Hippocampal formation (tissue), 2 donors: ENCODE results near the gene GLRX5.
"Not testable (repeated sequence)": the region's sequence is repeated elsewhere in the genome, so short reads cannot be mapped to it uniquely, and the experiment has no call there.

Source experiments
- DNase-seq, 2 donors: peaks; one replicate each; lab custom pipeline; 2025; lab: John Stamatoyannopoulos, UW

GLRX5 gene

DNA sequence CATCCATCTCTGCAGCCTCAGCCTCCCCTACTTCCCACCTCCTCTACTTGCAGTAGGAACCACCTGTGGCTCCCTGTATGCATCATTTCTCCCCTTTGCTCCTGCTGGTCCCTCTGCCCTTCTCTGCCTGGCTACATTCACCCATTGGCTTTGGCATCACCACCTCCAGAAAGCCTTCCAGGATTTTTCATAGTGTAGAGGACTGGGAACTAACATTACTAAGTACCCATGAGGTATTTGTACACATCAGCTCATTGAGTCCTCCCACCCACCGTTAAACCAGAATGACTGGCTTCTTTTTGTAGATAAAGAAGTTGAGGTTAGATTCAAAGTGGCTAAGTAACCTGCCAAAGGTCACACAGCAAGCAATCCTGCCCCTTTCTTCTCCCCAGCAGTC, 35.5 kb upstream of the GLRX5 start:
- DNase-seq, result no peak

DNA sequence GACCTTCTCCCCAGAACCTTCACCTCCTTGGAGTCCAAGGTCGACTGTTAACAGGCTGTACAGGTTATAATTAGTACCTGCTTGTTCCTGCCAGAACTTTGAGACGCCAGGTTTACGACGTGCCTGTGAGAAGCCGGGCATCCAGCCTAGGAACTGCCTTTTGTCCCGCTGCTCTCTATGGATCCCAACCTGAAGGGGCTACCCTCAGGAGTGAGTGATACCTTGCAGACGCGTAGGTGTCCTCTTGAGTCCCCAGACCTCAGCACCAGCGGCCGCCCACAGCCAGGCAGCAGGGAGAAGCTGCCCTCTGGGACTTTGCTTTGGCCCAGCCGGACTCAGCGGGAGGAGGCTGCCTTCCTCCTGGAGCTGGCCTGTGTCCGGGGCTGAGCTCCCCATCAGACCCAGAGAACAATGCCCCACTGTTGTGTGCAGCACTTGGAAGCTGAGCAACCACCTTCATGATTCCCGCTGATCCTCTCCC, 34.6 kb upstream of the GLRX5 start:
- peak; percentile 72 to 87 for DNase-seq

DNA sequence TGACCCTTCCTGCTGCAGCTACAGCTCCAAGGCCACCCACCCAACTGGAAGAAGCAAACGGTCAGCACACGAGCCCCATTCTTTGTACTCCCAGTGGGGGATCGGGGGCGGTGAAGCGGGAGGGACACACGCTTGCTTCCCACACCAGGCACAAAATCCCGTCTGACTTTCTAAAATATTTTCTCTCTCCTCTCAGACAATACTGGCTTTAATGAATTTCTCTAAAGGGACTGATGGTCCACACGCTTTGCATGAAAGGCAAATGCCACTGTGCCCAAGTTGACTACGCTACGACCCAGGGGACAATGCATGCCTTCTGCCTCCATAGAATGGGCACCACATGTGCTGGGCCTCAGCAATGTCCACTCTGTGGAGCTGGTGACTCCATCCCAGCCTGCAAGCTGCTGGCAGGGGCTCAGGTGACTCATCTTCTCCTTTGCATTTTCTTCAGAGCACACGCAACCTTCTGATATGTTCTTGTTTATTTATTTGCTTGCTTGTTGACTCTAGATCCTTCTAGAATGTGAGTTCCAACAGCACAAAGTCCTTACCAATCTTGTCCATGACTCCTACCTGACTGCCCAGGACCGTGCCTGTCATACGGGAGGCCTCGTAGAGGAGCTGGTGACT, 34.0 kb upstream of the GLRX5 start:
- peak; percentile 69 to 72 for DNase-seq

DNA sequence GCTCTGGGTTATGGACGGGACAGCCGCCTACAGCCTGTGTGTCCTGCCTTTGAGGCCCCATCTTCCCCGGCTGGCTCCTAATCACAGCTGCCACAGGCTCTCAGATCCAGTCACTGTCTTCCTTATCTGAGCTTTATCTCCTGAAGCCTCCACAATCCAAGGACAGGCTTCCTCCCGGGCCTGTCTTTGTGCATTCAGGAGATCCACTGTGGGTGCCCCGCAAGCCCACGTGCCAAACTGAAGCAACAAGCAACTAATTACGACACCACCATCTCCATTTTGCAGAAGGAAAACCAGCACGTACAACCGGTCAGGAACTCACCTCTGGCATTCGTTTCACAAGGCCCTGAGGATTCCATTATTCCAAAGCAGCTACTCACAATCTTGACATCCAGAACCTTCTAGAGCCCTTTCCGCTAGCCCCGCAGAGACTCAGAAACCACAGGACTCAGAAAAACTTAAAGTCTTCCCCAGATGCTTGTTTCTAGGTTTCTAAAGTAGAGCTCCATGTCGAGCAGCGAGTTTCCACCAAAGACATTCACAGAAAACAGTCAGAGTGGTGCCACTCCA, 32.4 kb upstream of the GLRX5 start:
- no peak for DNase-seq

DNA sequence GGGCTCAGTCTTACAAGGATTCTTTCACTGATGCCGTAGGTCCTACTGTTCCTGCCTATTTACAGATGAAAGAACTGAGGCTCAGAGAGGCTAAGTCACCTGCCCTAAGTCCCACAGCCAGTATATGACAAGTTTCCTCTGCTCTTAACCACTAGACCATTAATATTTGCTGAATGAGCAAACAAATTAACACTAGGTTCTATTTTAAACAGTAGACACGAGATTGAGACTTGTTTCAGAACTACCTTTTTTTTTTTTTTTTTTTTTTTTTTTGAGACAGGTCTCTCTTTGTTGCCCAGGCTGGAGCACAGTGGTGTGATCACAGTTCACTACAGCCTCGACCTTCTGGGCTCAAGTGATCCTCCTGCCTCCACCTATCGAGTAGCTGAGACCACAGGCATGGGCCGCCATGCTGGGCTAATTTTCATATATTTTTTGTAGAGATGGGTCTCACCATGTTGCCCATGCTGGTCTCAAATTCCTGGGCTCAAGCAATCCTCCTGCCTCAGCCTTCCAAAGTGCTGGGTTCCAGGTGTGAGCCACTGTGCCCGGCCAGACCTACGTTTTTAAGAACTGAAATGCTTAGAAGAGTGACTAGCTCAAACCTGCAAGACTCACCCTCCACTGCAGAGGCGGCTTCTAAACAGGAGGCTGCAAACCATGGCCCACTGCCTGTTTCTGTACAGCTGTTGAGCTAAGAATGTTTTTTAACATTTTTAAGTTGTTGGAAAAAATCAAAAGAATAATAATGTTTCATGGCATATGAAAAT, 31.3 kb upstream of the GLRX5 start:
- DNase-seq, result no peak

DNA sequence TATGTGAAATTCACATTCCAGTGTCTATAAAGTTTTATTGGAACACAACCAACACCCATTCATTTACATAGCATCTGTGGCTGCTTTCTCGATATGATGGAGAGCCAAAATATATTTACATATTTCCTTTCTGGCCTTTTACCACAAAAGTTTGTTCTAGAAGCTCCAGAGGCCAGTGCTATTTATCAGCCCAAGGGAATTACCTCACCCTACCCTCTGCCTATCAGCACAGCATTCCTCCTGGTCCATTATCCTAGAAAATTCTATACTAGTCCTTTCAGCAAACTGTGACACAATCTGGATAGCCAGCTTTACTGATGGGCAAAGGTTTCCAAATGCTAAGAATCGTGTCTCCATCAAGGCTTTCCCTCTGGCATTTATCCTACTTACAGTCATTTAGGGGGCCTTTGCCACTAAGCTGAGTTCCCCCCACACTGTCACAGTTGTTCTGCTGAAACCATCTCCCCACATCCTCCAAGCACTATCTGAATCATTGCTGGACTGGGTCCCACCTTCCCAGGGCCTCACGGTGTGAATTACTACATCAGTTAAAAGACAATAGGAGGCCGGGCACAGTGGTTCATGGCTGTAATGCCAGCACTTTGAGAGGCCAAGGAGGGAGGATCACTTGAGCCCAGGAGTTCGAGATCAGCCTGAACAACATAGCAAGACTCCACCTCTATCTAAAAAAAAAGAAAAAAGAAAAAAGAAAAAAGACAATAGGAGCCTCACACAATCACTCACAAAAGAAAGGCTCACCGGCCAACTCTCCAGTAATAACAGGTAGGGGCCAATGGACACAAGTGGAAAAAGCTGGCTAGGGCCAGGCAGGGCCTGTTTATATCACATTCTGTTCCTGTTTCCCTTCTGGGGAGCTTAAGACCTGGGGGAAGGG, 30.5 kb upstream of the GLRX5 start:
- no peak for DNase-seq

DNA sequence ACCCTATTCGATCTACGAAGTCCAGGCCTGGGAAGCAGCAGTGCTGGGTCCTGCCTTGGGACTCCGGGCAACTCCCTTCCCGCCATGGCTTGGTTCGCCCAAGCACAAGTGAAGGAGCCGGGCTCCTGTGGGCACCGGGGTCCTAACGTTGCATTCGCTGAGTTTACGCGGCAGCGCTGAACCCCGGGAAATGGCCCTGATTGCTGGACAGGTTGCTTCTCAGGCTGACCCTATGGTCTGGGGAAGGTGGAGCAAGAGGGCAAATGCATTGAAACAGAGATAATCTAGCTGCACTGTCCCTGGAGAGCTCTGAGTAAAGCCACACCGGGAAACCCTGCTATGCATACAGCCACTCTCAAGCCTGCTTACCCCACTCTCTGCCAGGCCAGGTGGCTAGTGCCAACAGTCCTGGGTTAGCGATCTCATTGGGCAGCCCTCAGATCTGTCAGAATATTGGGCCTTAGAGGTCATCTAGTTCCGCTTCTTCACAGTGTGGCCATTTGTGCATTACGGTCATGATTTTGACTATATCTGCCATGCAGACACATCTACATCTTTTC, 29.7 kb upstream of the GLRX5 start:
- DNase-seq, result no peak

DNA sequence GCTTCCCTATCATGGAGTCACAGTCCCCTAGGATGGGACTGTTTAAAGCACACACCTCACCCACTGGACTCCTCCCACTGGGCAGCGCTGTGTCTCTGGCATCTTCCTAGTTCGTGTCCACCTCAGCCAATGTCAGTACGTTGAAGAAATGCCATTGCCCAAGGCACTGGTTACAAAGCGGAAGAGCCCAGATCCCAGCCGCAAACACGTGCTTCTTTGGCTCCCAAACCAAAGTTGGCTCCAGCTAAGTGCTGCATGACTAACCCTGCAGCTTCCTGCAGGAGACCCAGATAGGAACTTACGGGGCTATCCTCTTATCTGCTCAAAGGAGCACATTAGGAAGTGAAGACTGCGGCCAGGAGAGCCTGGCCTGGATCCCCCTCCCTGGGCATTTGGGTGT, 27.7 kb upstream of the GLRX5 start:
- DNase-seq, result peak; percentile 31 to 37

DNA sequence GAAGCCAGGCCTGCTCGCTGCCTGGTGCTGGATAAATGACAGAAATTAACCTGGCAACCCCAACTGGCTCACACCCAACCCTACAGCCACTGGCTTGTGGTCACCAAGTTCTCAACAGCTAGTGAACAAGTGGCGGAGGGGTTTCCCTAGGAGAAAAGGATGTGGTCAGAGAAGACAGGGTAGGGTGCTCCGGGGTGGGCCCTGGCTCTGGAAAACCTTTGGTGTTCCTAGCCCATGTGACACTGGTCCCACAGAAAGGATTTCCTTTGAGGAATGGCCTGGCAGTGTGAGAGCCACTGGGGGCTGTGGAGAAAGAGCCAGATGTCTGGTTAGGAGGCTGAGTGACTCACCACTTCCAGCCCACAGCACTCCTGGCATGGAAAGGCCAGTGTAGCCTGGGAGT, 27.1 kb upstream of the GLRX5 start:
- DNase-seq, result no peak

DNA sequence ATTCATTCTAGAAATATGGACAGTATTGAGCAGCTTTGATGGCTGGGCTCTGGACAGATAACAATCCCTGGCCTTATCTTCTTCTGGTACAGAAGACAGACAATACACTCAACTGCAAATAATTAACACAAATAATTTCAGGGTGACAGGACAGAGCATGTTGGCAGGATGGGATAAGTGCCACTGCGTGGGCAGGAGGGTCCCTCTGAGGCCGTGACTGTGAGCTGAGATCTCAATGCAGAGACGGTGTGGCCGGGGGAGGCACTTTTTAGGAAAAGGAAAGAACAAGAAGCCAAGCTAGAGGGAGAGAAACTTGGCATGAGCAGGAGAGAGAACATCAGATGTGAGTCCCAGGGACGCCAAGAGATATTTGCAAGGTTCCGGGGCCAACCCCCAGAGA, 26.5 kb upstream of the GLRX5 start:
- no peak for DNase-seq

DNA sequence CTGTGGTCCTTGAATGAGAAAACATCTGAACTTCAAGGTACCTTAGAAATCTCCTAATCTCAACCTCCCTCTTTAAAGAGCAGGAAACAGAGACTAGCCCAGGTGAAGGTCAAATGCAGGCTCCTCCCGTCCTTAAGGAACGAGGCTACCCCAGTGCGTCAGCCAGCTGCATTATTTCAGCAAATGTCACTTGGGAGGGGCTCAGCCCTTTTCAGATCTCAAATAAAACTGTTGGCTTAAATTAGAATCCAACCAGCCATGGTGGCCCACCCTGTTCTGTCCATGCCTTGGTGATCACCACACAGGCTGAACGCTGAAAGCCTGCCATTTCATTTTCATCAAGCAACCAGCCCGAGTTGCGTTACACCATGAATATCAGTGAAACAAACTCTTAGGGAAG, 25.4 kb upstream of the GLRX5 start:
- DNase-seq, result no peak

DNA sequence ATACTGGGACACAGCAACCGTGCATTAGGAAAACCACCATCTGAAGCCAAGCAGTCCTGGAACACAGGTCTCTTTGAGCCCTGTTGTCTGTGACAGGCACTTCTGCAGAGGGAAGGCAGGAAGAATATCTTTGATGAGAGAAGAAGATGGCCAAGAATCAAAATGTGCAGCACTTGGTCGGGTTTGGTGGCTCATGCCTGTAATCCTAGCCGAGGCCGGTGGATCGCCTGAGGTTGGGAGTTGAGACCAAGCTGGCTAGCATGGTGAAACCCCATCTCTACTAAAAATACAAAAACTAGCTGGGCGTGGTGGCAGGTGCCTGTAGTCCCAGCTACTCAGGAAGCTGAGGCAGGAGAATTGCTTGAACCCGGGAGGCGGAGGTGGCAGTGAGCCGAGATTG, 24.5 kb upstream of the GLRX5 start:
- not testable (repeated sequence) for DNase-seq

DNA sequence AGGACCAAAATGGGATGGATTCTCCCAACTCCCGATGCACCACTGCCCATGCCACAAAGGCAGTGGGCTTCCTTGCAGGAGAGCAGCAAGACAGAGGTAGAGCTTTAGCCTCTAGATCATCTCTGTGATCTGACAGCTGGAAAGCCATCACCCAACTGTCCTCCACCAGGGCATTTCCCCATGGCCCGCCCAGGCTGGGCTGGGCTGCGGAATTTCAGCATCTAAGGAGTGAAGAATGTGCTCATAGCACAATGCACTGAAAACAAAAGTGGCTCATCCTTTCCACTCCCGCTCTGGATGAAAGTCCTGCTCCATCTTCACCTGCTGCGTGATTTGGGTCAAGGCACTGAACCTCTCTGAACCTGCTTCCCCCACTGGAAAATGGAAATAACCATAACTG, 24.0 kb upstream of the GLRX5 start:
- DNase-seq, result no peak

DNA sequence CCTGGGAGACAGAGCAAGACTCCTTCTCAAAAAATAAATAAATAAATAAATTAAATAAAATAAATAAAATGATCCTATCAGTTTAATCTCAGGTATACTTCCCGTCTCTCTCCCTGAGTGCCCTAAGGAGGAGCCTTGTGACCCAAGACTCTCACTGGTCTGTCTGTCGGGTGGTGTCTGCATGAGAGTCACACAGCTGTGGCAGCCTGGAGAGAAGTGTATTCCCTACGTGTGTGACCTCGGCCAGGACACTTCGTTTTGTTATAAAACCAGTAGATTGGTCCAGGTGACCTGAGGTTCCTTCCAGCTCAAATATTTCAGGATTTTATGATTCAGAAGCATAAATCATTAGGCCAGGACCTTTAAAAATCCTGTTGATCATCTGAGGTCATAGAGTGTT, 23.2 kb upstream of the GLRX5 start:
- DNase-seq, result no peak

DNA sequence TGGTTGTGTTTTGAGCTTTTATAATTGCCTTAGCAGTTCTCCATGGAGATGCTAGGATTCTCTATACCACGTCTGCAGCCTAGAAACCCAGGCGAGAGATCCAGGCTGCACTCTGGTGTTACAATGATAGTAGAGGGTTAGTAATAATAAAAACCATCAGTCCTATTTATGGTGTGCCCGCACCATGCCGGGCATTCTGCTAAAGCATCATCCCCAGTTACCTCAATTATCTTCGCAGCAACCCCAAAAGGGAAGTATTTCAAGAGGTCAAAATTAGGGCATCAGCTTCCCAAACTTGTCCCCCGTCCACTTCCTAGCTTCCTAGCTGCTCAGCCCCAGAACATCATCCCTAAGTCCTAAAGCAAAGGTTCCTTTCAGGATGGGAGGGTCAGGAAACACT, 21.6 kb upstream of the GLRX5 start:
- no peak for DNase-seq

DNA sequence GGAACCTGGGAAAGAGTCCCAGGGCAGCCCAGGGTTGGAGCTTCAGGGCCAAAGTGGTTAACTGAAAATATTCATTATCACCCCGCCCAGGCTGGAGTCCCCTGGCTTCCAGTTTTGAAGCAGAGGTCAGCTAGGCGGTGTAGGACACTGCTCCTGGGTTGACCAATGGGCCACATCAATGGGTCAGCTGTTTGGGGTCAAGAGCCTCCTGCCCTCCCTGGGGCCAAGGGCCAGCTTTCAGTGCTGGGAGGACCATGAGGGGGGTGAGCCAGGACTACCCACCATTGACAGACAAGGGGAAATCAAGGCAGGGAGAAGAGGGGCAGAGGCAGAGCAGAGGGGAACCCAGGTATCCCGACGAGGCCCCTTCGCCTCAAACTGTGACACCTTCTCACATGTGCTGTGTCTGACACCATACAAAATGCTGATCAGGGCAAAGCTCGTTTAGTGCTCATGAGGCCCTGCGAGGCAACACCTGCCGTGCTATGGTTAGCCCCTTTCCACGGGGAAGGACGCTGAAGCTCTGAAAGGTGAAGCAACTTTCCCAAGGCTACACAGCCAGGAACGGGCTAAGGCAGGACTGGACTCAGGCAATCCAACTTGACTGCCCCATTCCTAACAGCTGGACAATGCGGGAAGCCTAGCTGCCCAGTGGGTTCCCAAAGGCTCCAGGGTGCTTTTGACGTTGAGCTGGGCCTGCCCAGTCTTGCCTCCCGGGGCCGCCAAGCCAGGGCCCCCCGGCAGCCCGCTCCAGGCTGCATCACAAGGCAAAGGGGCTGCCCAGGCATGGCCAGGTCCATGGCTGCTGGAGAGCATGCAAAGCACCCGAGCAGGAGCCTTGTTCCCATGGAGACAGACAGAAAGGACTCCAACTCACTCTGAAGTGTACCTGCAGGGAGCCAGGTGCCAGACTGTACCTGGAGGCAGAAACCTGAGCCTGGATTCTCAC, 20.4 kb upstream of the GLRX5 start:
- DNase-seq, result no peak

DNA sequence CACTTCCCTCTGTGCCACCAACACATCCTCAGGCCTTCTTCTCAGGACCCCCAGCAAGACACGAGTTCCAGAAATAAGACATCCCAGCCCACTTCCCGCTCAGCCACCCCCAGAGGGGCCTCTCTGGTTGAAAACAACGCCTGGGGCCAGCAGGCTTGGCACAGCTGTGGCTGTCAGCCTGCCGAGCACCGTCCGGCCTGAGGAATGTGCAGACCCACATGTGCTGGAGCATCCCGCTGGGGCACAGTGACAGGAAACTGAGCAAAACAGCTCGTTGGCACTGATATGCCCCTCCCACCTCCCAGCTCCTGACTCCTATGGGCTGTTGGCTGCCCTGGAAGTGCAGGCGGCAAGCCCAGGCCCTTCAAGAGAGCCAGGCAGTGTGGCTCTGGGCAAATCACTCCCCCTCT, 19.8 kb upstream of the GLRX5 start:
- peak in 1 of 2 donors; percentile 57 for DNase-seq

DNA sequence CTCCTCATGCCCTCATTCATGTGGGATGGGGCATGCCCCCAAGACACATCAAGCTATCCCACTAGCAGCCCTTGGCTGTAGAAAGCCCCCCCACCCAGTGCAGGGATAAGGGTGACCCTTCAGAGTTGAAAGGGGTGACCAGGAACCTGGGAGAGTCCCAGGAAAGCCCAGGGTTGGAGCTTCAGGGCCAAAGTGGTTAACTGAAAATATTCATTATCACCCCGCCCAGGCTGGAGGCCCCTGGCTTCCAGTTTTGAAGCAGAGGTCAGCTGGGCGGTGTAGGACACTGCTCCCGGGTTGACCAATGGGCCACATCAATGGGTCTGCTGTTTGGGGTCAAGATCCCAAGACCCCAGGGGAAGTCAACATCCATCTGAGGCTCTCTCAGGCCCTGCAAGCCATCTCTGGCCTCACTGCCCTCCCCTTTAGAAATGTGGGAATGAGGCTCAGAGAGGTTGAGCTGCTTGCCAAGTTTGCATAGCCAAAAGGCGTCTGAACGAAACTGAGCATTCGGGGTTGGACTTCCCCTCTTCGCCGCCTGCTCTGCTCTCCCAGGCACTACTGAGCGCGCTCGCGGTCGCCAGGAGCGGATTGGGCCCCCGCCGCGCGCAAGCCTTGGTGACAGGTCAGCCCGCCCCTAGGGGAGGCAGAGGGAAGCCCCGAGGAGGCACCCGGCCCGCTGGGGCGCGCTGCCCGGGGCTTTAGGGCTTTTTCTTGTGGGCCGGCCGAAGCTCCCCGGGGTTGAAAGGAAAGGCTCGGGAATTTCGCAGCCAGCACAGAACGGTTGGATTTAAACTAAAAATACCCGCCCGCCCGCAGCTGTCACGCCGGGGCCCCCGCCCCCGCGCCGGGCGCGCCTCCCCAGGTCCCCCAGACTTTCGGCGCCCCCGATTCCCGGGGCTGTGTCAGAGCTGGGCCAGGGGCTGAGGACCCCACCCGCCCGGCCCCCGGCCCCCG, 19.0 kb upstream of the GLRX5 start:
- peak in 1 of 2 donors; percentile 57 for DNase-seq

DNA sequence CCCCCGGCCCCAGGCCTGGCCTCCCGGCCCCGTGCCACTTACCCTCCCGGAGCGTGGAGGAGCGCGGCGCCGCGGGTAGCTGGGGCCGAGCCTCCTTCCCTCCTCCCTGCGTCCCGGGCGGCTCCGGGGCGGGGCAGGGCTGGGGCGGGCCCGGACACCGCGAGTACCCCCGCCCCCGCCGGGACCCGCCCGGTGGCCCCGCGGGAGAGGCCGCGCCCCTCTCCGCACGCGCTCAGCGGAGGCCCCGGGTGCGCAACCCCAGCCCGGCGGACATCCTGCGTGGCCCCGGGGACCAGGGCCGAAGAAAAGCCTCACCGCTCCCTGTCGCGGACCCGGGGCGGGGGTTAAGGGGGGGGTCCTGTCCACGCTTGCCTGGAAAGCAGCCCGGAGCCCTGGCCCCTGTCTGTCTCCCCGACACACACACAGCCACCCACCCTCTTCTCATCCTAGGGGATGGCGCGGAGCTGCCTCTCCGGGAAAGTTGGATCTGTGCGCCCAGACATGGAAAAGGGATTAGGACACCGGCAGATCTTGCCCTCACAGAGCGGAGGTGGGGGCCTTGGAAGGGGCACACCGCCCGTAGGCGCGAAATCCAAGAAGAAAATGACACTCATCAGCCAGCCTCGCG, 18.2 kb upstream of the GLRX5 start, which contains the start of gene SYNE3:
SYNE3 (minus strand) TSS at position 97 of the 628 bp plus-strand sequence. CDS start 40,829 bp downstream, outside the sequence.
- DNase-seq, result no peak
